ENCODE data around the gene KCNQ5. TPM values are rescaled to one million over a fixed set of nuclear protein-coding genes. Genes with fewer than 3 reads are reported as not detected.
A peak's percentile ranks its signal among the peaks of the same experiment; 100 is the strongest.

The KCNQ5 gene
- total RNA-seq, 4 donors from 2014 or later = 0.21 to 1.1 (median 0.59) TPM; not detected in 1

DNA sequence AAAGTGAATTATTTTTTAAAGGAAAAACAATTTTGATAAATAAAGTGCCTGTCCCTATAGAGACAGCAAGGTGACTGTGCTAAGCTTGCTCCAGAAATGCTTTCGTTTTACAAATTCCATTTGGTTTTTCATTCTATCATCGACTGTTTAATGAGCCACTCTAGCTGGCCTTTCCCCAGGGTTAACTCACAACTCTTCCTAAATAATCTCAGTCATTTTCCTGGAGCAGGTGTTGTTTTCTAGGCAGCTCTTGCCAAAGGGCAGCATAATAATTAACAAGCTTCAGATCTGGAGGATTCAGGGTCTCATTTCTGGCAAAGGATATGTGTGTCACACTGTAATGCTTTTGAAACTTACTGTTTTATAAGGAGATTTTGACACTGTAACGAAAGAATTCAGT, 419.2 kb downstream of the KCNQ5 start:
- Histone ChIP-seq H3K36me3 (no peaks in the 10 kb centered on the region), H3K4me1 (peaks cover 0 to 24% (median 0%) of the 10 kb centered on the region in 4 donors), H3K4me3 (no peak overlapping the region), H3K27ac (no peak overlapping the region), H3K9me3 (peaks cover 0 to 17% (median 7%) of the 10 kb centered on the region in 4 donors), H3K27me3 (no peaks in the 10 kb centered on the region)
- 44 to 49% methylated on average over 3 of the region's 3 CpGs for WGBS, 2 donors
- no peak for DNase-seq (ENCODE audit: low spot score in 2 of 2)
- TF ChIP-seq, protein P1, sequence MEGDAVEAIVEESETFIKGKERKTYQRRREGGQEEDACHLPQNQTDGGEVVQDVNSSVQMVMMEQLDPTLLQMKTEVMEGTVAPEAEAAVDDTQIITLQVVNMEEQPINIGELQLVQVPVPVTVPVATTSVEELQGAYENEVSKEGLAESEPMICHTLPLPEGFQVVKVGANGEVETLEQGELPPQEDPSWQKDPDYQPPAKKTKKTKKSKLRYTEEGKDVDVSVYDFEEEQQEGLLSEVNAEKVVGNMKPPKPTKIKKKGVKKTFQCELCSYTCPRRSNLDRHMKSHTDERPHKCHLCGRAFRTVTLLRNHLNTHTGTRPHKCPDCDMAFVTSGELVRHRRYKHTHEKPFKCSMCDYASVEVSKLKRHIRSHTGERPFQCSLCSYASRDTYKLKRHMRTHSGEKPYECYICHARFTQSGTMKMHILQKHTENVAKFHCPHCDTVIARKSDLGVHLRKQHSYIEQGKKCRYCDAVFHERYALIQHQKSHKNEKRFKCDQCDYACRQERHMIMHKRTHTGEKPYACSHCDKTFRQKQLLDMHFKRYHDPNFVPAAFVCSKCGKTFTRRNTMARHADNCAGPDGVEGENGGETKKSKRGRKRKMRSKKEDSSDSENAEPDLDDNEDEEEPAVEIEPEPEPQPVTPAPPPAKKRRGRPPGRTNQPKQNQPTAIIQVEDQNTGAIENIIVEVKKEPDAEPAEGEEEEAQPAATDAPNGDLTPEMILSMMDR (IDR thresholded peaks at IDR 0.05) = no peak
- no peak for TF ChIP-seq POLR2A (IDR thresholded peaks at IDR 0.05)
- TF ChIP-seq EP300 (IDR thresholded peaks at IDR 0.05) = no peak

GRCh38 chr6:73042892-73043291, 421.0 kb downstream of the KCNQ5 start:
- Histone ChIP-seq H3K27me3 (no peaks in the 10 kb centered on the region), H3K4me1 (peaks cover 0 to 24% (median 0%) of the 10 kb centered on the region in 4 donors), H3K9me3 (peaks cover 0 to 17% (median 7%) of the 10 kb centered on the region in 4 donors), H3K36me3 (no peaks in the 10 kb centered on the region), H3K27ac (peak overlapping the region in 1 of 4 donors; percentile 45), H3K4me3 (no peak overlapping the region)
- TF ChIP-seq POLR2A (IDR thresholded peaks at IDR 0.05) (no peak), EP300 (IDR thresholded peaks at IDR 0.05) (no peak)
- TF ChIP-seq, protein P1 (IDR thresholded peaks at IDR 0.05) = no peak
- DNase-seq (ENCODE audit: low spot score in 2 of 2) = no peak
- WGBS, 2 donors = 93 to 95% methylated on average over 1 of the region's 1 CpG

DNA sequence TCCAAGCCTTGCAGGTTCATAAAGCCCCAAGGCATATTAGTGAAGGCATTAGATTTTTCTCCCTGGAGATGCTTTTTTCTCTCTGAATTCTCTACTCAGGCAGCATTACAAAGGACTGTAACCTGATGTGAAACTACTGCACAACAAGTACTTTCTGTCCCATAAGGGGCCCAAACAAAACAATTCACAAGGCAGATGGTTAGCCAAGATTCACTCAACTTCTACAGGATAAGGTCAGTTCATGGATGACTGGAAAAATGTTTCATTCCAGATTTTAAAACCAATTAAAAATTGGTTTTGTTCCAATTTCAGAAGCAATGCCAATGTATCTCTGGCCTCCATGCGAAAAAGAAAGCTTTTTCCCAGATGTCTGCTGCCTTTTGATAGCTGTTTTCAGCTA, 421.6 kb downstream of the KCNQ5 start:
- DNase-seq (ENCODE audit: low spot score in 2 of 2) = no peak
- 59 to 62% methylated on average over 1 of the region's 1 CpG for WGBS, 2 donors
- TF ChIP-seq EP300 (IDR thresholded peaks at IDR 0.05) (no peak), POLR2A (IDR thresholded peaks at IDR 0.05) (no peak)
- TF ChIP-seq, protein P1 (IDR thresholded peaks at IDR 0.05) = no peak
- H3K27me3 ChIP-seq = no peaks in the 10 kb centered on the region
- H3K36me3 ChIP-seq = no peaks in the 10 kb centered on the region
- peak overlapping the region in 1 of 4 donors; percentile 45 for H3K27ac ChIP-seq
- H3K9me3 ChIP-seq = peaks cover 0 to 17% (median 7%) of the 10 kb centered on the region in 4 donors
- H3K4me3 ChIP-seq = no peak overlapping the region
- H3K4me1 ChIP-seq = peaks cover 0 to 24% (median 0%) of the 10 kb centered on the region in 4 donors

DNA sequence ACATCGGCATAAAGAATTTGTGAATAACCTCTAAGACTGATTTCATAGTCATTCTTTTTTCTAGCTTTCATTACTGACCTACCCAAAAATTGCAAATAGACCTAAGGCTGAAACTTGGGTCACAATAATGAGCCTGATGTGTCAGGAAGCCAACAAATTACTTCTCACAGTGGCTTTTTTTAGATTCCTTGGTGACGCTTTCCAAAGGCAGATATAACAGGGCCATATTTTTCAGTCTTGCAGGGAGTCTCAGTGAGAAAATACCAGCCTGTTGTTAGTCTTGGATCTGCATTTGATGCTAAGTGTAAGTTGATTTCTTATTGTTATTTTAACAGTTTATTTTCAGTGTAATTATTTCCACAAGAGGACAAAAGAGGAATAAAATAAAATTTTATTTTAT, 423.7 kb downstream of the KCNQ5 start:
- 31 to 35% methylated on average over 2 of the region's 2 CpGs for WGBS, 2 donors

DNA sequence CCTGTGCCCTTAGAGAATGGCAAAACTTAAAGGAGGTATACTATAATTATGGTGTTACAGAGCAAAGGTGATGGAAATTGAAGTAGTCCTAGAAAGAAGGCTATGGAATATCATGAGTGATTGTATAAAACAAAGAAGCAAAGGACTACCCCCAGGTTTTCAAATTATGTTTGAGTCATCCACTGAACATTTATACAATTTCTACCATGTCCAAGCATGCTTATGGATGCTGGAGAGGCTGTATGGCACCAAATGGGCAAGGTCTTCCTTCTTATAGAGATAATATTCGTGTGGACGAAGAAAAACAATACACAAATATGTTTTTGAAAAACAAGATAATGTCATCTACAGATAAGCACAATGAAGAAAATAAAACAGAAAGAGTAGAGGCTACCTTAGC, 425.9 kb downstream of the KCNQ5 start:
- Histone ChIP-seq H3K36me3 (no peaks in the 10 kb centered on the region), H3K27ac (no peak overlapping the region), H3K4me3 (no peak overlapping the region), H3K9me3 (no peaks in the 10 kb centered on the region), H3K4me1 (peaks cover 0 to 22% (median 0%) of the 10 kb centered on the region in 4 donors), H3K27me3 (no peaks in the 10 kb centered on the region)
- no peak for DNase-seq (ENCODE audit: low spot score in 2 of 2)
- TF ChIP-seq EP300 (IDR thresholded peaks at IDR 0.05) (no peak), POLR2A (IDR thresholded peaks at IDR 0.05) (no peak)
- TF ChIP-seq, protein P1 (IDR thresholded peaks at IDR 0.05) = no peak
- 23 to 34% methylated on average over 2 of the region's 2 CpGs for WGBS, 2 donors

More for the DNA sequence above, 423.7 kb downstream of the KCNQ5 start:
- H3K4me3 ChIP-seq = no peak overlapping the region
- H3K9me3 ChIP-seq = no peaks in the 10 kb centered on the region
- no peak for DNase-seq (ENCODE audit: low spot score in 2 of 2)
- peak overlapping the region in 2 of 4 donors; percentile 14 to 31 for H3K27ac ChIP-seq
- H3K36me3 ChIP-seq = no peaks in the 10 kb centered on the region
- H3K4me1 ChIP-seq = peaks cover 0 to 24% (median 0%) of the 10 kb centered on the region in 4 donors
- TF ChIP-seq EP300 (IDR thresholded peaks at IDR 0.05) (no peak), POLR2A (IDR thresholded peaks at IDR 0.05) (no peak)
- TF ChIP-seq, protein P1 (IDR thresholded peaks at IDR 0.05) = no peak
- no peaks in the 10 kb centered on the region for H3K27me3 ChIP-seq
